Fibroblast of lung (primary cell): ENCODE measurements around the gene TMCC1.

Experiments used
- CTCF ChIP-seq, 2 donors: IDR thresholded peaks in 1 of 2; conservative IDR thresholded peaks in 1 of 2; 1 replicate in 1 of 2; 2 replicates in 1 of 2; pipeline ENCODE4 v1.5.1; 2011 to 2012; ENCODE audit warnings: low read length in 2 of 2, control low read depth in 1 of 2, inconsistent platforms in 1 of 2, low read depth in 1 of 2, mild to moderate bottlenecking in 1 of 2
- EZH2 ChIP-seq: IDR thresholded peaks from 2 replicates; pipeline ENCODE4 v1.5.1; 2012; ENCODE audit warnings: low read length, control low read depth, mild to moderate bottlenecking; ENCODE audit errors: missing control alignments

GRCh38 chr3:129602730-129603560 lies 290.6 kb downstream of the TMCC1 start:
- TF ChIP-seq CTCF (conservative IDR thresholded peaks at IDR 0.05 in 1 of 2, IDR thresholded peaks at IDR 0.05 in 1 of 2; ENCODE audit: low read depth in 1 of 2, low read length in 2 of 2): no peak
- no peak for TF ChIP-seq EZH2
